GM06990 (cell line): Measurements from ENCODE around the gene CCR6.

Source experiments
- DNase-seq: peaks from one replicate; pipeline ENCODE4 v3.0.0-alpha.2; 2011; ENCODE audit not compliant: insufficient read length; ENCODE audit errors: extremely low read depth
- H3K27me3 ChIP-seq: replicated peaks from 2 replicates; pipeline ENCODE4 v1.6.0; 2011; ENCODE audit warnings: low read length; ENCODE audit not compliant: control insufficient read depth, insufficient read depth
- H3K36me3 ChIP-seq: 2 replicates; pipeline ENCODE4 v1.5.1; 2011; ENCODE audit warnings: low read length; ENCODE audit not compliant: control insufficient read depth, insufficient read depth
- H3K4me3 ChIP-seq: replicated peaks from 2 replicates; pipeline ENCODE4 v1.5.1; 2011; ENCODE audit warnings: low read depth, mild to moderate bottlenecking, control low read depth, low read length
- CTCF ChIP-seq: IDR thresholded peaks from 2 replicates; pipeline ENCODE4 v1.5.1; 2011; ENCODE audit warnings: low read length, control low read depth, mild to moderate bottlenecking, inconsistent platforms; ENCODE audit not compliant: insufficient read depth, poor library complexity, severe bottlenecking

CCR6 gene

GRCh38 chr6:167148997-167149396, 26.1 kb downstream of the CCR6 start:
- Histone ChIP-seq H3K36me3 (no peaks in the 10 kb centered on the region), H3K4me3 (no peak overlapping the region), H3K27me3 (no peaks in the 10 kb centered on the region)
- no peak for DNase-seq
- TF ChIP-seq CTCF = no peak

GRCh38 chr6:167150941-167151549, 28.1 kb downstream of the CCR6 start:
- DNase-seq = peak; percentile 74
- H3K36me3 ChIP-seq = no peaks in the 10 kb centered on the region

GRCh38 chr6:167151648-167152047, 28.8 kb downstream of the CCR6 start:
- Histone ChIP-seq H3K27me3 (no peaks in the 10 kb centered on the region), H3K36me3 (no peaks in the 10 kb centered on the region), H3K4me3 (no peak overlapping the region)
- peak; percentile 49 for DNase-seq
- no peak for TF ChIP-seq CTCF

More at GRCh38 chr6:167150941-167151549, 28.1 kb downstream of the CCR6 start:
- Histone ChIP-seq H3K4me3 (no peak overlapping the region), H3K27me3 (no peaks in the 10 kb centered on the region)
- TF ChIP-seq CTCF = no peak

- Histone ChIP-seq H3K27me3 (no peaks in the 10 kb centered on the region), H3K36me3 (no peaks in the 10 kb centered on the region), H3K4me3 (peak overlapping the region; percentile 53)
- no peak for TF ChIP-seq CTCF
- DNase-seq = peak; percentile 68
Measured at GRCh38 chr6:167152862-167153261, 30.0 kb downstream of the CCR6 start.

- Histone ChIP-seq H3K27me3 (no peaks in the 10 kb centered on the region), H3K36me3 (no peaks in the 10 kb centered on the region), H3K4me3 (peak overlapping the region; percentile 53)
- no peak for TF ChIP-seq CTCF
- peak; percentile 74 for DNase-seq
Measured at GRCh38 chr6:167153521-167153959, 30.6 kb downstream of the CCR6 start.

- Histone ChIP-seq H3K36me3 (no peaks in the 10 kb centered on the region), H3K27me3 (no peaks in the 10 kb centered on the region), H3K4me3 (no peak overlapping the region)
- no peak for TF ChIP-seq CTCF
- DNase-seq = no peak
Measured at GRCh38 chr6:167154291-167154690, 31.4 kb downstream of the CCR6 start.
